Measurements from ENCODE around the gene SLC9A3.

Gene SLC9A3

GRCh38 chr5:449151-449550 is 75.1 kb downstream of the SLC9A3 start:
- no peak overlapping the region for H2AK5ac ChIP-seq (ENCODE audit: low read length)
- no peaks in the 10 kb centered on the region for H3K79me1 ChIP-seq (ENCODE audit: low read length)
- no peaks in the 10 kb centered on the region for H3K4me1 ChIP-seq (ENCODE audit: control insufficient read depth in 1 of 2, insufficient read depth in 2 of 2, low read length in 2 of 2)
- H3K27ac ChIP-seq (ENCODE audit: low read depth, low read length) = no peak overlapping the region
- peaks cover 32 to 39% of the 10 kb centered on the region in 2 experiments for H3K36me3 ChIP-seq (ENCODE audit: control insufficient read depth in 1 of 2, insufficient read depth in 2 of 2, low read length in 2 of 2)
- no peak overlapping the region for H3K23ac ChIP-seq (ENCODE audit: low read length)
- no peak overlapping the region for H3K9ac ChIP-seq (ENCODE audit: low read length)
- H3K27me3 ChIP-seq (ENCODE audit: insufficient read depth, low read length) = no peaks in the 10 kb centered on the region
- no peak overlapping the region for H2BK120ac ChIP-seq (ENCODE audit: insufficient read depth, low read length, poor library complexity)
- DNase-seq = no peak
- no peak overlapping the region for H3K14ac ChIP-seq (ENCODE audit: low read length)
- H3K4me3 ChIP-seq (ENCODE audit: low read depth, low read length) = no peak overlapping the region
- no peak overlapping the region for H4K12ac ChIP-seq (ENCODE audit: low read depth, low read length)
- H3K79me2 ChIP-seq (ENCODE audit: control insufficient read depth, insufficient read depth, low read length, poor library complexity) = no peaks in the 10 kb centered on the region
- H3K18ac ChIP-seq (ENCODE audit: low read length) = no peak overlapping the region
- H3K9me3 ChIP-seq (ENCODE audit: insufficient read depth, low read depth, low read length) = peaks cover 5% of the 10 kb centered on the region
- no peak overlapping the region for H4K91ac ChIP-seq (ENCODE audit: low read depth, low read length)
- H4K8ac ChIP-seq (ENCODE audit: low read depth, low read length) = no peak overlapping the region
- no peak overlapping the region for H2AFZ ChIP-seq (ENCODE audit: insufficient read depth, low read length, poor library complexity)
- H2BK5ac ChIP-seq (ENCODE audit: low read depth, low read length, poor library complexity) = no peak overlapping the region
- no CpG with 5 or more reads among the region's 5 CpGs for WGBS (ENCODE audit: extremely low coverage, insufficient coverage, insufficient read length)
- no peak overlapping the region for H3K4ac ChIP-seq (ENCODE audit: low read depth, low read length)
- H2BK12ac ChIP-seq (ENCODE audit: low read length) = no peak overlapping the region
- no peak overlapping the region for H3K4me2 ChIP-seq (ENCODE audit: low read length)

- Histone ChIP-seq H3K79me1 (ENCODE audit: low read length) (no peaks in the 10 kb centered on the region), H3K4me3 (ENCODE audit: low read depth, low read length) (peak overlapping the region; percentile 8), H3K4me2 (ENCODE audit: low read length) (no peak overlapping the region), H2BK120ac (ENCODE audit: insufficient read depth, low read length, poor library complexity) (no peak overlapping the region), H3K9me3 (ENCODE audit: insufficient read depth, low read depth, low read length) (peaks cover 5% of the 10 kb centered on the region), H2BK12ac (ENCODE audit: low read length) (no peak overlapping the region), H3K23ac (ENCODE audit: low read length) (no peak overlapping the region), H3K18ac (ENCODE audit: low read length) (no peak overlapping the region), H3K14ac (ENCODE audit: low read length) (no peak overlapping the region), H2BK5ac (ENCODE audit: low read depth, low read length, poor library complexity) (no peak overlapping the region), H4K91ac (ENCODE audit: low read depth, low read length) (no peak overlapping the region), H4K8ac (ENCODE audit: low read depth, low read length) (no peak overlapping the region), H3K4me1 (ENCODE audit: control insufficient read depth in 1 of 2, insufficient read depth in 2 of 2, low read length in 2 of 2) (peaks cover 3% of the 10 kb centered on the region in 2 experiments), H2AFZ (ENCODE audit: insufficient read depth, low read length, poor library complexity) (no peak overlapping the region), H3K9ac (ENCODE audit: low read length) (no peak overlapping the region), H4K12ac (ENCODE audit: low read depth, low read length) (no peak overlapping the region), H3K4ac (ENCODE audit: low read depth, low read length) (no peak overlapping the region), H2AK5ac (ENCODE audit: low read length) (no peak overlapping the region), H3K79me2 (ENCODE audit: control insufficient read depth, insufficient read depth, low read length, poor library complexity) (peaks cover 2% of the 10 kb centered on the region), H3K27ac (ENCODE audit: low read depth, low read length) (no peak overlapping the region), H3K36me3 (ENCODE audit: control insufficient read depth in 1 of 2, insufficient read depth in 2 of 2, low read length in 2 of 2) (peaks cover 28 to 35% of the 10 kb centered on the region in 2 experiments), H3K27me3 (ENCODE audit: insufficient read depth, low read length) (no peaks in the 10 kb centered on the region)
- WGBS (ENCODE audit: extremely low coverage, insufficient coverage, insufficient read length) = no CpG with 5 or more reads among the region's 12 CpGs
- no peak for DNase-seq
Measured at GRCh38 chr5:448766-449090, 75.5 kb downstream of the SLC9A3 start.

DNA sequence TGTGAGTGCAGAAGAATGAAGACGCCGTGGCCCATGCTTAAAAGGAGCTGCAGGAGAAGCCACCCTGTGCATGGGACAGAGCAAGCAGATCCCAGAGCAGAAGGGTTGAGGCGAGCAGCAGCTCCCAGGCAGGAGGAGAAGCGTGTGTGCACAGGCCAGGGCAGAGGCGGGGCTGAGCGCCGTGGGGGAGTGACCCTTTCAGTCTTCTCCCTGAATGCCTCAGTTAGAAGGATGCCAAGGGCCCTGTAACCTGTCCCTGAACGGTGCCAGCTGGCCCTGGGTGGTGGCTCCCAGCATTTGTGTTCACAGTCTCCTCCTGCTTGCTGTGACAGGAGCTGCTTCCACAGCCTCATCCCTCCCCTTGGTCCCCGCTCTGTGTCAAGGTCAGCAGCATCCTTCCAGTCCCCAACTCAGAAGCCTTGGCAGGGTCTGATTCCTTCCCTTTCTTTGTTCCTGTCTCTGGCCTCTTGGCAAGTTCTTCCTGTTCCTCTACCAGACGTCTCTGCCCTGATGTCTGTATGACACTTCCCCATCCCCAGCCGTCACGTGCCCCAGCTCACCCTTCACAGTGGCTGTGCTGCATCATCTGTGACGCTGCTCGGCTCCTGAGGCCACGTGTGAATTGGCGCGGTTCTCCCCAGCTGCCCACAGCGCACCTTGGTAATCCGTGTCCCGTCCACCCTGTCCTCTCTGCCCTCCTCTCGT is 76.0 kb downstream of the SLC9A3 start:
- no peak overlapping the region for H3K4ac ChIP-seq (ENCODE audit: low read depth, low read length)
- H2AFZ ChIP-seq (ENCODE audit: insufficient read depth, low read length, poor library complexity) = no peak overlapping the region

GRCh38 chr5:447501-447900 is 76.7 kb downstream of the SLC9A3 start:
- Histone ChIP-seq H3K23ac (ENCODE audit: low read length) (no peak overlapping the region), H3K27me3 (ENCODE audit: insufficient read depth, low read length) (no peaks in the 10 kb centered on the region), H2BK12ac (ENCODE audit: low read length) (no peak overlapping the region), H3K79me2 (ENCODE audit: control insufficient read depth, insufficient read depth, low read length, poor library complexity) (peaks cover 12% of the 10 kb centered on the region), H4K91ac (ENCODE audit: low read depth, low read length) (no peak overlapping the region), H3K4ac (ENCODE audit: low read depth, low read length) (no peak overlapping the region), H3K4me2 (ENCODE audit: low read length) (no peak overlapping the region), H2BK5ac (ENCODE audit: low read depth, low read length, poor library complexity) (no peak overlapping the region), H3K14ac (ENCODE audit: low read length) (no peak overlapping the region), H4K12ac (ENCODE audit: low read depth, low read length) (no peak overlapping the region), H3K18ac (ENCODE audit: low read length) (no peak overlapping the region), H2AFZ (ENCODE audit: insufficient read depth, low read length, poor library complexity) (no peak overlapping the region), H3K4me3 (ENCODE audit: low read depth, low read length) (no peak overlapping the region), H4K8ac (ENCODE audit: low read depth, low read length) (no peak overlapping the region), H3K79me1 (ENCODE audit: low read length) (peaks cover 7% of the 10 kb centered on the region), H3K36me3 (ENCODE audit: control insufficient read depth in 1 of 2, insufficient read depth in 2 of 2, low read length in 2 of 2) (peaks cover 18 to 22% of the 10 kb centered on the region in 2 experiments), H2AK5ac (ENCODE audit: low read length) (no peak overlapping the region), H3K9me3 (ENCODE audit: insufficient read depth, low read depth, low read length) (peaks cover 2% of the 10 kb centered on the region), H2BK120ac (ENCODE audit: insufficient read depth, low read length, poor library complexity) (no peak overlapping the region), H3K4me1 (ENCODE audit: control insufficient read depth in 1 of 2, insufficient read depth in 2 of 2, low read length in 2 of 2) (peaks cover 7 to 8% of the 10 kb centered on the region in 2 experiments), H3K9ac (ENCODE audit: low read length) (no peak overlapping the region), H3K27ac (ENCODE audit: low read depth, low read length) (no peak overlapping the region)
- WGBS (ENCODE audit: extremely low coverage, insufficient coverage, insufficient read length) = no CpG with 5 or more reads among the region's 21 CpGs
- DNase-seq = no peak

More for the DNA sequence above, 76.0 kb downstream of the SLC9A3 start:
- H2BK120ac ChIP-seq (ENCODE audit: insufficient read depth, low read length, poor library complexity) = no peak overlapping the region
- H3K23ac ChIP-seq (ENCODE audit: low read length) = no peak overlapping the region
- H3K27me3 ChIP-seq (ENCODE audit: insufficient read depth, low read length) = no peaks in the 10 kb centered on the region
- H3K18ac ChIP-seq (ENCODE audit: low read length) = no peak overlapping the region
- H3K9me3 ChIP-seq (ENCODE audit: insufficient read depth, low read depth, low read length) = peaks cover 5% of the 10 kb centered on the region
- H3K4me2 ChIP-seq (ENCODE audit: low read length) = no peak overlapping the region
- H2BK5ac ChIP-seq (ENCODE audit: low read depth, low read length, poor library complexity) = no peak overlapping the region
- H3K36me3 ChIP-seq (ENCODE audit: control insufficient read depth in 1 of 2, insufficient read depth in 2 of 2, low read length in 2 of 2) = peaks cover 23 to 30% of the 10 kb centered on the region in 2 experiments
- peak overlapping the region; percentile 8 for H3K4me3 ChIP-seq (ENCODE audit: low read depth, low read length)
- H3K79me2 ChIP-seq (ENCODE audit: control insufficient read depth, insufficient read depth, low read length, poor library complexity) = peaks cover 7% of the 10 kb centered on the region
- peaks cover 1% of the 10 kb centered on the region for H3K79me1 ChIP-seq (ENCODE audit: low read length)
- H4K91ac ChIP-seq (ENCODE audit: low read depth, low read length) = no peak overlapping the region
- no peak overlapping the region for H2BK12ac ChIP-seq (ENCODE audit: low read length)
- DNase-seq = peak; percentile 20 to 23
- H3K14ac ChIP-seq (ENCODE audit: low read length) = no peak overlapping the region
- no peak overlapping the region for H4K12ac ChIP-seq (ENCODE audit: low read depth, low read length)
- WGBS (ENCODE audit: extremely low coverage, insufficient coverage, insufficient read length) = no CpG with 5 or more reads among the region's 21 CpGs
- no peak overlapping the region for H3K27ac ChIP-seq (ENCODE audit: low read depth, low read length)
- H3K9ac ChIP-seq (ENCODE audit: low read length) = no peak overlapping the region
- no peak overlapping the region for H4K8ac ChIP-seq (ENCODE audit: low read depth, low read length)
- peaks cover 6 to 7% of the 10 kb centered on the region in 2 experiments for H3K4me1 ChIP-seq (ENCODE audit: control insufficient read depth in 1 of 2, insufficient read depth in 2 of 2, low read length in 2 of 2)
- H2AK5ac ChIP-seq (ENCODE audit: low read length) = no peak overlapping the region
